ENCODE data around the gene C1QTNF4.

The C1QTNF4 gene

GRCh38 chr11:47607380-47607779 is 13.2 kb upstream of the C1QTNF4 start:
- H3K4me3 ChIP-seq (ENCODE audit: low read depth, low read length), result no peak overlapping the region
- no peak for TF ChIP-seq CTCF (IDR thresholded peaks at IDR 0.05; ENCODE audit: borderline replicate concordance, insufficient read depth, low read depth, low read length)

- H3K4me3 ChIP-seq (ENCODE audit: low read depth, low read length), result no peak overlapping the region
- no peak for TF ChIP-seq CTCF (IDR thresholded peaks at IDR 0.05; ENCODE audit: borderline replicate concordance, insufficient read depth, low read depth, low read length)
Measured at GRCh38 chr11:47606731-47607130, 12.5 kb upstream of the C1QTNF4 start.

GRCh38 chr11:47605921-47606320 is 11.7 kb upstream of the C1QTNF4 start:
- H3K4me3 ChIP-seq (ENCODE audit: low read depth, low read length), result no peak overlapping the region
- TF ChIP-seq CTCF (IDR thresholded peaks at IDR 0.05; ENCODE audit: borderline replicate concordance, insufficient read depth, low read depth, low read length), result no peak

- TF ChIP-seq CTCF (IDR thresholded peaks at IDR 0.05; ENCODE audit: borderline replicate concordance, insufficient read depth, low read depth, low read length), result no peak
- H3K4me3 ChIP-seq (ENCODE audit: low read depth, low read length), result no peak overlapping the region
Measured at GRCh38 chr11:47603295-47603694, 9.1 kb upstream of the C1QTNF4 start.

GRCh38 chr11:47599902-47600301 is 5.7 kb upstream of the C1QTNF4 start:
- no peak for TF ChIP-seq CTCF (IDR thresholded peaks at IDR 0.05; ENCODE audit: borderline replicate concordance, insufficient read depth, low read depth, low read length)
- H3K4me3 ChIP-seq (ENCODE audit: low read depth, low read length), result no peak overlapping the region

GRCh38 chr11:47595967-47596366 is 1.8 kb upstream of the C1QTNF4 start:
- TF ChIP-seq CTCF (IDR thresholded peaks at IDR 0.05; ENCODE audit: borderline replicate concordance, insufficient read depth, low read depth, low read length), result no peak
- H3K4me3 ChIP-seq (ENCODE audit: low read depth, low read length), result no peak overlapping the region

- no peak overlapping the region for H3K4me3 ChIP-seq (ENCODE audit: low read depth, low read length)
- TF ChIP-seq CTCF (IDR thresholded peaks at IDR 0.05; ENCODE audit: borderline replicate concordance, insufficient read depth, low read depth, low read length), result no peak
Measured at GRCh38 chr11:47595029-47595428, 818 bp upstream of the C1QTNF4 start.

Data from GM12875 (cell line).